OCI-M1 (cell line): ENCODE results near the gene KIF3B.
"Not testable (repeated sequence)": the region's sequence is repeated elsewhere in the genome, so short reads cannot be mapped to it uniquely, and the experiment has no call there.

Experiments
- DNase-seq: peaks from one replicate; lab custom pipeline; 2025; lab: John Stamatoyannopoulos, UW

Gene KIF3B

DNA sequence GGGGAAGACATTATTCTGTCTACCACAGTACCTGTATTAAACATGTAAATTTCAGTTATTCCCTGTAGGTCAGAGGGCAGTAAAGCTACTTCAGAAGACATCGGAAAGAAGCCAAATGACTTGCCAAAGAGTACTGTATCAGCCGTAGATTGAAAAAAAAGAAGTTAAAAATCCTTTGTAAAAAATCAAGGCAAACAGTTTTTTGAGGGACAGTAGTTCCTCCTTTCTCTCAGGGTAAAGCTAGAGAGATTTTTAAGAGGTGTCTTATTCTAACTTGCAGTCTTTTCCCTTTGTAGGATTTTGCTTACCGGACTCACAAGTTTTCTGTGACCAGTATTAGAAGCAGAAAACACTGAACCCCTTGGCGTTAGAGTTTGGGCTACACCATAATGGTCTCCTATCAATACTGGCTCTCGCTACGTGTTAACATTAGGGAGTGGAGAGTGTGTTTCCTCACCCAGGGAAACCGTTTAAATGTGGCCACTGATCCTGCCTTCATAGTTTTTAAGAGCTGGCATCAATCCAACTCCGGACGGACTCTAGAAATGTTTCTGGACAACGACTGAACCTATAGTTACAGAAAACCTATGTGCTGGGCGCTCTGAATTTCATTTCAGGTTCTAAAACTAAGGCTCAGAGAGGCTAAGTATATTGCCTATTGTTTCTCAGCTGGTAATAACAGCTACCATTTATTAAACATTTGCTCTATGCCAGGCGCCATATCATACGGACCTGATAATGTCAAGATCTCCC, 79.3 kb downstream of the KIF3B start:
- peak; percentile 63 for DNase-seq

- no peak for DNase-seq
Measured at GRCh38 chr20:32357375-32357868, 80.0 kb downstream of the KIF3B start.

DNA sequence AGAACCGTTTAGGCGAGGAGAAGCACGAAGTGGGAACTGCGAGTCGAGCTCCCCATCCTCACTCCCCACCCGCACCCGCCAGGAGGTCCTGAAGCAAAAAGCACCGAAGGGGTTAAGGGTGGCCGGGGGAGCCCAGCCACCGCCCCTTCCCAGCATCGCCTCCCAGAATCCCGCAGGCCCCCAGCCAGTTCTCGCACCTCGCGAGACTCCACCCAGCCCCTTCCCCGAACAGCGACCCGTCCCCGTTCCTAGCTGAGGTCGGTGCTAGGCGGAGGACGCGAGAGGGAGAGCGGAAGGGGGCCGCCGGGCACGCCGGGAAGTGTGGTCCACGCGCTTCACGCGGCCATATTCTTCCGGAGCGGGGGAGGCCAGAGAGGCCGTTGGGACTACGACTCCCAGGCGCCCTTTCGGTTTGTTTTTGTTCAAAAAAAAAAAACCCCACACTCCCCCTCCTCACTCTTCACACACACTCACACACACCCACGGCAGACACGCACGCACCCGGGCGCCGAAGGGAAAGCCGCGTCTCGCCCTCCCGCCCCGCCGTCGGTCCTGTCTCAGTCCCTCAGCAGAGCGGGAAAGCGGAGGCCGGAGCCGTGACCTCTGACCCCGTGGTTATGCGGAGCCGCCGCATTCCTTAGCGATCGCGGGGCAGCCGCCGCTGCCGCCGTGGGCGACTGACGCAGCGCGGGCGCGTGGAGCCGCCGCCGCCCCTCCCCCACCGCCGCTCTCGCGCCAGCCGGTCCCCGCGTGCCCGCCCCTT, 80.6 kb downstream of the KIF3B start, which contains the start of gene ASXL1:
TSS of gene ASXL1 (plus strand) at position 463 of the 763 bp plus-strand sequence. CDS start 445 bp downstream, outside the sequence.
- peak; percentile 99 for DNase-seq

- DNase-seq, result no peak
Measured at GRCh38 chr20:32358632-32358882, 81.1 kb downstream of the KIF3B start.

DNA sequence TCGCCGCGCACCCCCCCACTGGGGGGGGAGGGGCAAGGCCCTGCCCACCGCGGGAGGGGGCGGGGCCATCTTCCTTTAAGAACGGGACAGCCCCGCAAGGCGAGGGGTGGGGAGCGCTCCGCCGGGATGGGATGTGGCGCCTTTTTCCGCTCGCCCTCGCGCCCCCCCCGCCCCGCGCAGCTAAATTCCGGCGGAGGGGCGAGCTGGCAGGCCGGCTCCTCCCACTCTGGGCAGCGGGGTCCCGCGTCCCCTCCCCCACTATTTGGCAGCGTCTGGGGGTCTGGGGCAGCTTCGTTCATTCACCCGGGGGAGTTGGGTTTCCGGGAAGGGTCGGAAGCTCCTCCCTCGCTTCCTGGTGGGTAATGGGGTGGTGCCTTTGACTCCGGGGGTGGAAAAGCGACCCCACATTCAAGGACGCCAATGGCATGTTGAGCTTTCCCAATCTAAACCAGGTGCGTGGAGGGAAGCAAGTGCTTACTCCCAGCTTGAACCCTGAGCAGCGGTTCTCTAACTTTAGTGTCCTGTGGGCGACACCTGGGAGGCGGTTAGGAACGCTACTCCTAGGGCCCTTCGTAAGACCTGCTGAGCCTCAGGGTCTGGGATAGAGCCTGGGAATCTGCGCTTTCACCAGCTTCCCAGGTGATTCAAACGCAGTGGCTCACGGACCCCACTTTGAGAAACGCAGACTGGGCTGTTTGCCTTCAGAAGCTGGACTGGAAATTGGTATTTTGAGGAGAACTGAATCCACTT, 81.6 kb downstream of the KIF3B start:
- DNase-seq, result peak; percentile 71

DNA sequence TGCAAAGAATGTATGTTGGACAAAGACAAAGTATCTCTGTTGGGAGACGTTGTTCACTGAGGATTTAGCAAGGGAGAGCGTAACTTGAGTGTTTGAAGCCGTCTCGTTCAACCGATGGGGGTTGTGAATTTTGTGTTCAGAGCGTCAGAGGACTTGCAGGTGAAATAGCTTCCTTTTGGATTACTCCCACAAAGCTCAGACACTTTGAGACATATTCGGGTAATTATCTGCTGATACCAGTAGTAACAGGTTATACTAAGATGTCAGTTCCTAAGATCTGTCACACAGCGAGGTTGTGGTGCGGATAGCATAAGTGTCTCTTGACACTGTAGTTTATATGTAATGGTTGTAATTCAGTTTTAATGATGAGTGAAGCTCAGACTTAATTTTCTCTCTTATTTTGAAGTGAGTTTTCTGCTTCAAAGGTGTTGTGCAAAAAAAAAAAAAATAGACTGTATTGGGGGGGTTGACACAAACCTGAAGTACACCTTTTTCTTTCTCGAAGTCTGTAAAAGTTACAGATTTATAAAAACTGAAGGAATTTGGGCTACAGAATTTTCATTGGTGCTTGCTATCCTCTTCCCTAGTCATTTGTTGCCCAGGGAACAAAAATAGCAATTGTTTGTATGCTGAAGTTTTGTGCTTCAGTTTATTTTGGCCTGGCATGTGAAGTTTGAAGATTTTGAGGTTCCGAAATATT, 82.3 kb downstream of the KIF3B start:
- peak; percentile 65 for DNase-seq

- no peak for DNase-seq
Measured at GRCh38 chr20:32360333-32360634, 82.8 kb downstream of the KIF3B start.

DNA sequence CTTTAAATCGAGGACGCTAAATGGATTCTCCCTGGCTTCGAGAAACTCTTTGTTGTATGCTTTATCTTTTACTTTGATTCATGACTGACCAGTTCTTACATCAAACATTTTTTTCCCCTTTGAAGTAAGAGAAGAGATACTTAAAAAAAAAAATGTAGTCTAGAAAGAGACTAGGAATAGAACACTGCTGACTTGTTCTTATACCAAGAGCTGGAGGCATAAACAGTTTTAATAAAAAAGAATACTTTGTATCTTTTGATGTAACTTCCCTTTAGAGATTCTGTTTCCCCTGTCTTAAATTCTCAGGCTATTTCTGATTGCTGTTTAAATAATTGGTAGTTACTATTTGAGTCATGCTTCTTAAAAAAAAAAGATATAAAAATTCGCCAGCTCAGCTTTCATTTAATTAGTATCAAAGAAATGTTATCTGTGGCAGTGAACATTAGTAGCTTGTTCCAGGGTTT, 85.5 kb downstream of the KIF3B start:
- no peak for DNase-seq

DNA sequence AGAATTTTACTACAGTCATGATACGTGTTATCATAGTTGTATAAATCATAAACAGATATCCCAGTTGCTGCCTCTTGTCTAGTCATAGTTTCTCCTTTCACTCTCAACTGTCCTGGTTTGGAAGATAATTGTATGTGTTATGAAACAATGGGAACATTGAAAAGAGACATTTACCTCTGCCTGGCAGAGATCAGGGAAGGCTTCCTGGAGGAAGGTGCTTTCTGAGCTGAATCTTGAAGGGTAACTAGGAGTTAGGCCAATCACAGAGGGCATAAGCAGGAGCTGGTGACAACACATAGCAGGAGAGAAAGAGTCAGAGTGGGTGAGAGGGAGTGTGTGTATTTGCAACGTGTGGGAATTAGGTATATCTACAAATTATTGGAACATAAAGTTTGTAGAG, 86.0 kb downstream of the KIF3B start:
- DNase-seq, result peak; percentile 15

DNA sequence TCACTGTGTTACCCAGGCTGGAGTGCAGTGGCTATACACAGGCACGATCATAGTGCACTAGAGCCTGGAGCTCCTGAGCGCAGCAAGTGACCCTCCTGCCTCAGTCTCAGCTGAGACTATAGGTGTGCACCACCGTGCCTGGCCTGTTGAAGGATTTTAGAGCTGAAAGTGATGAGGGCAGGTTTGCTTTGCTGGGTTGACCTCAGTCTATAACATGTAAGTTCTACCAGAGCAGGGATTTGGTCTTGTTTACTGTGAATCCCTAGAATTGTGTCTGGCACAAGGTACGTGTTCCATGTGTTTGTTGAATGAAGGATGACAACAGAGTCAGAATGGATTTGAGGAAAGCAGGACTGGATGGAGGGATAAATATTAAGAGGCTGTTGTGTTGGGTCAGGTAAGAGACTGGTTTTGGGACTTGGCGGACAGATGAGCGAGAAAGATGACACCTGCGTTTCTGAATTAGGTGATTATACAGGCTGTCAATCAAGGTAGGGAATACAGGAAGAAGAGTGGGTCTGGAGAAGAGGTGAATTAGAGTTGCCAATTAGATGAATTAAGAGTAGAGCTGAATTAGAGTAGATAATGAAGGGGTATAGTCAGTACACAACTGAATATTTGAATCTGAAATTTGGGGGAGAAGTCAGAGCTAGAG, 87.2 kb downstream of the KIF3B start:
- no peak for DNase-seq

DNA sequence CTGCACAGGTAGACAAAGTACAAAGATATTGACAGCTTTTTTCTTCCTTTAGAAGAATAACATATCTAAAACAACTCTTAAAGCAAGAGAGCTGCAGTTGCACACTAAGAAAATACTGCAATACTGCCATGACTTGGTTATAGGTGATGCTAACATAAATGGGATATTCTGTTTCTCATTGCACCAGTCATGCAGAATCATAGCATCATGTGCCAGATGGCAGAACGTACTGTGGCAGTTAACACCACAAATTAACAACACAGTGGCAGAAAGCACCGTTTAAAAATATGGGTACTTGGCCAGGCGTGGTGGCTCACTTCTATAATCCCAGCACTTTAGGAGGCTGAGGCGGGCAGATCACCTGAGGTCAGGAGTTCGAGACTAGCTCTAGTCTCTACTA, 88.1 kb downstream of the KIF3B start:
- DNase-seq, result no peak

DNA sequence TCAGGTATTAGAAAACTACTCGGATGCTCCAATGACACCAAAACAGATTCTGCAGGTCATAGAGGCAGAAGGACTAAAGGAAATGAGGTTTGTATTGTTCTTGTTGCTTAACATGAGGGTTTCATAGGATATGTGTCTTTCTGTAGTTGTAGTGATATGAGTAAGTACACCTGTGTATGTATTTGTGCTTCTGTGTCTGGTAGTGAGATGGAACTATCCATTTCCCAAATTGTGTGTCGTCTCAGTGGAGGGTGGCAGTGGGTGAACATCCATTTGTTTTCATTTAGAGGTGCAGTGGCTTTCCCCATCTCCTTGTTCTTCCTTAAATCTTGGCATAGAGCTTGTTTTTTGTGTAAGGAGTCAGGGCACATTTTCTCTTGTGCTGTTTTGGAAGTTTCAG, 88.9 kb downstream of the KIF3B start:
- DNase-seq, result no peak

DNA sequence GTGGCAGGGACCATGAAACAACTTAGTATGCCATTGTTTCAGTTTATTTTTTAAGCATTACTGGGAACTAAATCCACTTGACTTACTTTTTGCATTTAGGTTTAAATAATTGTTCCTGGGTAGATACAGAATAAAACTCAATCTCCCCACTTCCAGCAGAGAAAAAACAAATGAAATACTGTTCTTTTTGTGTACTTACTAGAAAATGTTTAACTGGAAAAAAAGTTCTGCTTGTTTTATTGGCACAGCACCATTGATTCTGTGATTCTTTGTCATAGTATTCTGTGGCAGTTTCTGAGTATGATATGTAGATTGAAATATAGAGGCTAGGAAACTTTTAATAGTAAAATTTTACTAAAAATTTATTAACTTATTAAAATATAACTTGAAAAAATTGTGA, 90.9 kb downstream of the KIF3B start:
- no peak for DNase-seq

- no peak for DNase-seq
Measured at GRCh38 chr20:32368925-32369324, 91.5 kb downstream of the KIF3B start.

- DNase-seq, result no peak
Measured at GRCh38 chr20:32370897-32371296, 93.4 kb downstream of the KIF3B start.

DNA sequence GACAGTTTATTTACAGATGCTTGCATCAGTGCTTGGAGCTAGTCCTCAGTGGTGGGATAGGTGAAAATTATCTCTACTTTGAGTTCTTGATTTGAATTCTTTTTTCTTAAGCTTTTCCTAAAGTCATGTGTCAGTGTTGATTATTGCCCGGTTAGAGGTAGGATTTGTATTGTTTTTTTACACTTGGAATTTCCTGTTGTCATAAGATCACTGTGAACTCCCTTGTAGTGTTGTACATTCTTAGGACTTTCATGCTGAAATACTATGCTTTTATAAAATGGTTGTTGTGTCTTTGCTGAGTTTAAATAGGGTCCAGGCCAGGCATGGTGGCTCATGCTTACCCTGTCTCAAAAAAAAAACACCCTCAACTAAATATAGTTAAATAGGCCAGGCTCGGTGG, 101.0 kb downstream of the KIF3B start:
- DNase-seq, result no peak

- DNase-seq, result not testable (repeated sequence)
Measured at GRCh38 chr20:32380037-32380436, 102.6 kb downstream of the KIF3B start.

GRCh38 chr20:32380745-32381144, 103.3 kb downstream of the KIF3B start:
- no peak for DNase-seq

GRCh38 chr20:32382102-32382950, 104.9 kb downstream of the KIF3B start:
- no peak for DNase-seq

- not testable (repeated sequence) for DNase-seq
Measured at GRCh38 chr20:32383441-32383840, 106.0 kb downstream of the KIF3B start.
